ENCODE measurements around the gene C2CD2. TPM values are rescaled to one million over a fixed set of nuclear protein-coding genes. Genes with fewer than 3 reads are reported as not detected.

C2CD2 gene
- total RNA-seq, 1 experiment from 2014 or later = 50.4 TPM

DNA sequence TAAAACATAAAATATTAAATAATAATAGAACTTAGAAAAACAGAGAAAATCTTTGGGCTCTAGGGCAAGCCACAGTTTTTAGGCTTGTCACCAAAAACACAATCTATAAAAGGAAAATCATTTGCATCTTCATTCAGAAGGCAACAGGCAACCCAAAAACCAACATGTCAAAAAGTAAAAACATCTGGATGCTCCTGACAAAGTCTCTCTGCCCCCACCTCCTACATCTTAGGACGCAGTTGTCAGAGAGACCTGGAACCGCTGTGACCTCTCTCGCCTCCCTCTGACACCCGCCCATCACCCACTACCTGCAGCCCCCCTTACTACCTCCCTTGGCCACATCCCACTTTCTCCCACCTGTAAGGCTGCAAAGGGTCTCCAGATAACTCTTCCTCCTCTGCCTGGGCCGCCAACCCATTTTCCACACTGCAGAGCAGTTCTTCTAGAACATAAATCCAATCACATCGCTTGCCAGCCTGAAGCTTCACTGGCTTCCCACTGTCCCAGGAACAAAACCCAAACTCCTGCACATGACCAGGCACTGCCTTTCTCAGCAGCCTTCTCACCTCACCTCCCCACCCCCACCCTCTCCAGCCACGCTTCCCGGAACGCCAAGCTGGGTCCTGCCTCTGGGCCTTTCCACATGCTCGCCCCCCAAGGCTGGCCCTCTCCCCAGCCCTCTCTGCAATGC is 89.4 kb downstream of the C2CD2 start:
- no TSS peak for BruUV-seq (replicated peaks)
- Histone ChIP-seq H3K4me1 (ENCODE audit: insufficient read depth, low read length) (peaks cover 13% of the 10 kb centered on the region), H3F3A (ENCODE audit: low read length, unreplicated experiment) (no peaks in the 10 kb centered on the region), H3K4me2 (ENCODE audit: low read length) (no peak overlapping the region), H3K27me3 (ENCODE audit: low read length) (no peaks in the 10 kb centered on the region), H3K27ac (ENCODE audit: low read length) (no peak overlapping the region), H3K9me2 (replicated peaks; ENCODE audit: low read length) (no peaks in the 10 kb centered on the region), H2AFZ (ENCODE audit: low read length) (no peak overlapping the region), H3K79me2 (ENCODE audit: low read length) (peaks cover 57% of the 10 kb centered on the region), H3K9me3 (ENCODE audit: low read length) (no peaks in the 10 kb centered on the region), H3K36me3 (ENCODE audit: low read depth, low read length) (no peaks in the 10 kb centered on the region), H3K4me3 (ENCODE audit: low read length) (no peak overlapping the region), H4K20me1 (ENCODE audit: low read length) (no peaks in the 10 kb centered on the region), H3K9ac (ENCODE audit: low read length) (no peak overlapping the region)
- POLR2A ChIA-PET (ENCODE audit: unreplicated experiment) = no interaction called here
- CTCF ChIA-PET = no interaction called here
- DNase-seq (no peak), ATAC-seq (no peak)
- TF ChIP-seq, protein P1, sequence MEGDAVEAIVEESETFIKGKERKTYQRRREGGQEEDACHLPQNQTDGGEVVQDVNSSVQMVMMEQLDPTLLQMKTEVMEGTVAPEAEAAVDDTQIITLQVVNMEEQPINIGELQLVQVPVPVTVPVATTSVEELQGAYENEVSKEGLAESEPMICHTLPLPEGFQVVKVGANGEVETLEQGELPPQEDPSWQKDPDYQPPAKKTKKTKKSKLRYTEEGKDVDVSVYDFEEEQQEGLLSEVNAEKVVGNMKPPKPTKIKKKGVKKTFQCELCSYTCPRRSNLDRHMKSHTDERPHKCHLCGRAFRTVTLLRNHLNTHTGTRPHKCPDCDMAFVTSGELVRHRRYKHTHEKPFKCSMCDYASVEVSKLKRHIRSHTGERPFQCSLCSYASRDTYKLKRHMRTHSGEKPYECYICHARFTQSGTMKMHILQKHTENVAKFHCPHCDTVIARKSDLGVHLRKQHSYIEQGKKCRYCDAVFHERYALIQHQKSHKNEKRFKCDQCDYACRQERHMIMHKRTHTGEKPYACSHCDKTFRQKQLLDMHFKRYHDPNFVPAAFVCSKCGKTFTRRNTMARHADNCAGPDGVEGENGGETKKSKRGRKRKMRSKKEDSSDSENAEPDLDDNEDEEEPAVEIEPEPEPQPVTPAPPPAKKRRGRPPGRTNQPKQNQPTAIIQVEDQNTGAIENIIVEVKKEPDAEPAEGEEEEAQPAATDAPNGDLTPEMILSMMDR (conservative IDR thresholded peaks at IDR 0.05; ENCODE audit: low read depth, low read length) = no peak
- no peak for TF ChIP-seq EZH2phosphoT487 (IDR thresholded peaks at IDR 0.05; ENCODE audit: borderline replicate concordance, low read length)
- TF ChIP-seq EZH2 (IDR thresholded peaks at IDR 0.05; ENCODE audit: low read length, unreplicated experiment) = no peak
- intact Hi-C loops (cut with micrococcal nuclease) = no loop called here

DNA sequence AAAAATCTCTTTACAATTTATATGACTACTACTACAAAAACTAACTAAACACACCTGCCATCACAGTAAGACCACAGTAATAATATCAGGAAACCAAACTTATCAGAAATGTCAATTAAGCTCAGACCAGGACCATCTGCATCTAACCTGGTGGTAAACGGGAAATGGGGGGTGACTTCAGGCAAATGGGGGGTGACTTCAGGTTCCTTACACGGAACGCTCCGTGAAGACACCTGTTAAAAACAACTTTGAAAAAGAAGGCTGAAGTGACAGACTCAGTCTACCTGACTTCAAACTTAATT is 90.4 kb downstream of the C2CD2 start:
- CTCF ChIA-PET = interaction anchor here (0.7 kb wide), 1 partner anchor 156 kb away, joined by 4 read pairs; no protein-coding TSS in a partner anchor
- H3F3A ChIP-seq (ENCODE audit: low read length, unreplicated experiment) = no peaks in the 10 kb centered on the region

DNA sequence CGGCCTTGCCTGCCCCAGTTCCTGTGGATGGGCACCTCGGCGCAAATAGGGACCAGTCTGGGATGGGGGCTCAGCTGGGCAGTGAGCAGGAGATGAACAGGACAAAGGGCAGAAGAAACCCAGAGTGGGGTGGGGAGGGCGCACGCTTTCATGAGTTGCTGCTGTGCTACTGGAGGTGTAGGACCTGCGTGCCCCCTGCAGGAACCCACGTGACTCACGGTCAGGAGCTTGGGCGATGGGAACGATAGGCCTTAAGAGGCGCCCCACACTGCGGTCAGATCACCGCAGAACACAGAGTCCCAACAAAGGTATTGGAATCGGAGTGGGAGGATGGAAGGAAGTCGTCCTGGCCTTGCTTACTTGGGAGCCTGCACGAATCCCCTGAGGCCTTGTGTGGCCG is 91.8 kb downstream of the C2CD2 start:
- Histone ChIP-seq H3K79me2 (ENCODE audit: low read length) (peaks cover 53% of the 10 kb centered on the region), H3K4me3 (ENCODE audit: low read length) (no peak overlapping the region), H3F3A (ENCODE audit: low read length, unreplicated experiment) (no peaks in the 10 kb centered on the region), H3K9ac (ENCODE audit: low read length) (no peak overlapping the region), H3K36me3 (ENCODE audit: low read depth, low read length) (no peaks in the 10 kb centered on the region; the same call in 1 of the 2 replicates), H3K9me3 (ENCODE audit: low read length) (no peaks in the 10 kb centered on the region), H4K20me1 (ENCODE audit: low read length) (no peaks in the 10 kb centered on the region), H3K4me1 (ENCODE audit: insufficient read depth, low read length) (peaks cover 13% of the 10 kb centered on the region), H2AFZ (ENCODE audit: low read length) (no peak overlapping the region), H3K4me2 (ENCODE audit: low read length) (no peak overlapping the region), H3K27me3 (ENCODE audit: low read length) (no peaks in the 10 kb centered on the region), H3K27ac (ENCODE audit: low read length) (no peak overlapping the region), H3K9me2 (replicated peaks; ENCODE audit: low read length) (no peaks in the 10 kb centered on the region)
- TF ChIP-seq, protein P1 (conservative IDR thresholded peaks at IDR 0.05; ENCODE audit: low read depth, low read length) = no peak
- no peak for TF ChIP-seq EZH2phosphoT487 (IDR thresholded peaks at IDR 0.05; ENCODE audit: borderline replicate concordance, low read length)
- no peak for TF ChIP-seq EZH2 (IDR thresholded peaks at IDR 0.05; ENCODE audit: low read length, unreplicated experiment)
- no peak for DNase-seq
- no TSS peak for BruUV-seq (replicated peaks)
- ChIA-PET CTCF (no interaction called here), POLR2A (ENCODE audit: unreplicated experiment) (no interaction called here)
- ATAC-seq = no peak
- intact Hi-C loops (cut with micrococcal nuclease) = no loop called here

More for the DNA sequence above, 90.4 kb downstream of the C2CD2 start:
- no peak overlapping the region for H3K4me3 ChIP-seq (ENCODE audit: low read length)
- H3K79me2 ChIP-seq (ENCODE audit: low read length) = peaks cover 57% of the 10 kb centered on the region
- no peaks in the 10 kb centered on the region for H4K20me1 ChIP-seq (ENCODE audit: low read length)
- H3K9me2 ChIP-seq (replicated peaks; ENCODE audit: low read length) = no peaks in the 10 kb centered on the region
- no peak for TF ChIP-seq EZH2 (IDR thresholded peaks at IDR 0.05; ENCODE audit: low read length, unreplicated experiment)
- H3K9me3 ChIP-seq (ENCODE audit: low read length) = no peaks in the 10 kb centered on the region
- DNase-seq = no peak
- peaks cover 13% of the 10 kb centered on the region for H3K4me1 ChIP-seq (ENCODE audit: insufficient read depth, low read length)
- no peaks in the 10 kb centered on the region; the same call in 1 of the 2 replicates for H3K36me3 ChIP-seq (ENCODE audit: low read depth, low read length)
- H3K9ac ChIP-seq (ENCODE audit: low read length) = no peak overlapping the region
- intact Hi-C loops (cut with micrococcal nuclease) = no loop called here
- peak overlapping the region; percentile 23; the same call in 1 of the 2 replicates for H3K4me2 ChIP-seq (ENCODE audit: low read length)
- H3K27ac ChIP-seq (ENCODE audit: low read length) = peak overlapping the region; percentile 25
- no peak overlapping the region for H2AFZ ChIP-seq (ENCODE audit: low read length)
- no peak for ATAC-seq
- BruUV-seq (replicated peaks) = no TSS peak
- POLR2A ChIA-PET (ENCODE audit: unreplicated experiment) = no interaction called here
- H3K27me3 ChIP-seq (ENCODE audit: low read length) = no peaks in the 10 kb centered on the region

Data from PC-3 (cell line).